Measurements from ENCODE around the gene TRIP13. TPM values are rescaled to one million over a fixed set of nuclear protein-coding genes. Genes with fewer than 3 reads are reported as not detected.

The TRIP13 gene
- total and polyA plus RNA-seq, 12 donors: 0.30 to 5.0 (median 0.78) TPM

GRCh38 chr5:886716-887325, 5.9 kb upstream of the TRIP13 start:
- H3K4me1 ChIP-seq (replicated peaks in 1 of 2): peaks cover 7 to 9% of the 10 kb centered on the region in 2 donors
- H3K36me3 ChIP-seq (replicated peaks in 1 of 2): peaks cover 0 to 77% of the 10 kb centered on the region in 2 donors
- H3K4me3 ChIP-seq: no peak overlapping the region
- H3K27ac ChIP-seq: no peak overlapping the region
- no peaks in the 10 kb centered on the region for H3K27me3 ChIP-seq
- no peaks in the 10 kb centered on the region for H3K9me3 ChIP-seq (replicated peaks in 1 of 3)
- TF ChIP-seq, protein P1, sequence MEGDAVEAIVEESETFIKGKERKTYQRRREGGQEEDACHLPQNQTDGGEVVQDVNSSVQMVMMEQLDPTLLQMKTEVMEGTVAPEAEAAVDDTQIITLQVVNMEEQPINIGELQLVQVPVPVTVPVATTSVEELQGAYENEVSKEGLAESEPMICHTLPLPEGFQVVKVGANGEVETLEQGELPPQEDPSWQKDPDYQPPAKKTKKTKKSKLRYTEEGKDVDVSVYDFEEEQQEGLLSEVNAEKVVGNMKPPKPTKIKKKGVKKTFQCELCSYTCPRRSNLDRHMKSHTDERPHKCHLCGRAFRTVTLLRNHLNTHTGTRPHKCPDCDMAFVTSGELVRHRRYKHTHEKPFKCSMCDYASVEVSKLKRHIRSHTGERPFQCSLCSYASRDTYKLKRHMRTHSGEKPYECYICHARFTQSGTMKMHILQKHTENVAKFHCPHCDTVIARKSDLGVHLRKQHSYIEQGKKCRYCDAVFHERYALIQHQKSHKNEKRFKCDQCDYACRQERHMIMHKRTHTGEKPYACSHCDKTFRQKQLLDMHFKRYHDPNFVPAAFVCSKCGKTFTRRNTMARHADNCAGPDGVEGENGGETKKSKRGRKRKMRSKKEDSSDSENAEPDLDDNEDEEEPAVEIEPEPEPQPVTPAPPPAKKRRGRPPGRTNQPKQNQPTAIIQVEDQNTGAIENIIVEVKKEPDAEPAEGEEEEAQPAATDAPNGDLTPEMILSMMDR (IDR thresholded peaks at IDR 0.05): no peak
- no peak for TF ChIP-seq POLR2A (IDR thresholded peaks at IDR 0.05)
- WGBS, 4 donors: 91 to 93% (median 92%) methylated on average over 15 to 26 of the region's 26 CpGs
- no peak for DNase-seq
- intact Hi-C loops (cut with DNase I): no loop called here

DNA sequence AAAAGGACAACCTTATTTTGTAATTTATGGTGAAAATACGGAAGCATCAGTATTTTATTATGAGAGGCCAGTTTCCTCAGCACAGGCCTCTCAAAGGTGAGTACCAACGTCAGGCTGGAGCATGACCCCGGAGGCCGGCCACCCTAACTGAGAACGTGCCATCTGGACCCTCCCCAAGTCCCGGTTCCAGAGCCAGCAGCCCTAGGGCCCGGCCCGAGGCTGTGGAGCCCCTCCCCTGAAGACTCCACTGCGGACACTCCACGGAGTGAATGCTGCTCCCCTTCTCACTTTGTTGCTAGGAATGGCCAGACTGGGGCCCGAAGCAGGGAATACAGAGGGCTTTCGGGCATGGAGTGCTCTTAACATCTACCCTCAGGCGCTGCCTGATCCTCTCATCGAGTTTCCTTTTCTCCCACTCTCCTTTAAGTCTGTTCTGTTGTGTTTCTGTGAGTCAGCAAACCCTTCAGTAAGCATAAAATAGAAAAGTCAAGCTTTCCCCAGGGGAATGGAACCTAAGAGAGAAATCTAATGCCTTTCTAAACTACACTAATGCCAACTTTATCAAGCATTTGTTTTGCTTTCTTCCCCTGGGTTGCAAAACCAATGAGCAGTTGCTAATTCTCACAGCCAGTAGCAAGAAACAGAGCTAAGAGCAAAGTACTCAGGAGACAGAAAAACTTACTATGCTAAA, 4.6 kb upstream of the TRIP13 start:
- WGBS, 4 donors: 89 to 95% (median 91%) methylated on average over 10 to 14 of the region's 14 CpGs
- no peak overlapping the region for H3K27ac ChIP-seq
- TF ChIP-seq POLR2A (IDR thresholded peaks at IDR 0.05): no peak
- TF ChIP-seq, protein P1 (IDR thresholded peaks at IDR 0.05): no peak
- intact Hi-C loops (cut with DNase I): no loop called here
- H3K9me3 ChIP-seq (replicated peaks in 1 of 3): no peaks in the 10 kb centered on the region
- no peaks in the 10 kb centered on the region for H3K27me3 ChIP-seq
- no peak for DNase-seq
- H3K4me3 ChIP-seq: no peak overlapping the region
- peaks cover 8 to 15% of the 10 kb centered on the region in 2 donors for H3K4me1 ChIP-seq (replicated peaks in 1 of 2)
- H3K36me3 ChIP-seq (replicated peaks in 1 of 2): peaks cover 0 to 73% of the 10 kb centered on the region in 2 donors

DNA sequence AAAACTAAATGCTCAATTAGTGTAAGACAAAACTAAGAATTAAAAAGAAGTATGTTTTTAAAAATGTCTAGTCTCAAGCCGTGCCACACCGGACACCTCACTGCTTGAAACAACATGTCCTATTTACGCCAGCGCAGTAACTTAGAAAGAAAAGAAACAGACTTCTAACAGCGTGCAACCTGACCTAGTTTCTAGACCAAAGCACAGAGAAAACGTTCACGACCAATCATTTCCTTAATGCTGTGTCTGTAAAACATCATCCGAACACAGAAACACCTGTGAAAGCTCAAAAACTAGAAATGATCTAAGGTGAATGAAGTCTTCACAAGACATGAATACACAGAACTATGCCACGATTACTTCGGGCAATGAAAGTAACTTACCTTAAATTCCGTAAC, 4.0 kb upstream of the TRIP13 start:
- Histone ChIP-seq H3K27ac (no peak overlapping the region), H3K36me3 (replicated peaks in 1 of 2) (peaks cover 0 to 68% of the 10 kb centered on the region in 2 donors), H3K4me1 (replicated peaks in 1 of 2) (peaks cover 8 to 17% of the 10 kb centered on the region in 2 donors), H3K9me3 (replicated peaks in 1 of 3) (no peaks in the 10 kb centered on the region), H3K4me3 (no peak overlapping the region), H3K27me3 (no peaks in the 10 kb centered on the region)
- intact Hi-C loops (cut with DNase I): no loop called here
- WGBS, 4 donors: 91 to 94% (median 93%) methylated on average over 11 of the region's 11 CpGs
- TF ChIP-seq, protein P1 (IDR thresholded peaks at IDR 0.05): no peak
- no peak for TF ChIP-seq POLR2A (IDR thresholded peaks at IDR 0.05)
- no peak for DNase-seq

GRCh38 chr5:889075-889710, 3.5 kb upstream of the TRIP13 start:
- TF ChIP-seq, protein P1 (IDR thresholded peaks at IDR 0.05): no peak
- no peak for TF ChIP-seq POLR2A (IDR thresholded peaks at IDR 0.05)
- intact Hi-C loops (cut with DNase I): no loop called here
- WGBS, 4 donors: 91 to 95% (median 93%) methylated on average over 15 of the region's 15 CpGs
- Histone ChIP-seq H3K27me3 (no peaks in the 10 kb centered on the region), H3K27ac (no peak overlapping the region), H3K9me3 (replicated peaks in 1 of 3) (no peaks in the 10 kb centered on the region), H3K4me1 (replicated peaks in 1 of 2) (peaks cover 8 to 17% of the 10 kb centered on the region in 2 donors), H3K4me3 (no peak overlapping the region), H3K36me3 (replicated peaks in 1 of 2) (peaks cover 0 to 62% of the 10 kb centered on the region in 2 donors)
- DNase-seq: no peak
